Measurements from ENCODE around the gene UQCRHL. TPM values are rescaled to one million over a fixed set of nuclear protein-coding genes. Genes with fewer than 3 reads are reported as not detected.
A peak's percentile ranks its signal among the peaks of the same experiment; 100 is the strongest.

UQCRHL gene
- total and polyA plus RNA-seq, 2 experiments from 2014 or later = 2.5 to 3.9 TPM

DNA sequence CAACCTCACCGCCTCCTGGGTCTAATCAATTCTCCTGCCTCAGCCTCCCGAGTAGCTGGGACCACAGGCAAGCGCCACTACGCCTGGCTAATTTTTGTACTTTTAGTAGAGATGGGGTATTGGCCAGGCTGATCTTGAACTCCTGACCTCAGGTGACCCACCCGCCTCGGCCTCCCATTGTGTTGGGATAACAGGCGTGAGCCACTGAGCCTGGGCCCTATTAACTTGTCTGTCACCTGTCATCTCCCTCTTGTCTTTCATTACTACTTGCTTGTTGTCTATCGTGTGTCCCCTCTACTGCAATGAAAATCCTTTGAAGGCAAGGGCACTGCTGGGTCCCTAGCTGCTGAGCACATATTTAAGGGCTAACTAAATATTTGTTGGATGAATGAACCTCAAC, 3.4 kb downstream of the UQCRHL start:
- Histone ChIP-seq H3K27ac (no peak overlapping the region), H3K36me3 (no peaks in the 10 kb centered on the region), H3K4me3 (no peak overlapping the region), H3K9me3 (ENCODE audit: low read depth) (no peaks in the 10 kb centered on the region), H3K27me3 (no peaks in the 10 kb centered on the region), H3K4me1 (ENCODE audit: low read depth) (peaks cover 17% of the 10 kb centered on the region)
- TF ChIP-seq, protein P1, sequence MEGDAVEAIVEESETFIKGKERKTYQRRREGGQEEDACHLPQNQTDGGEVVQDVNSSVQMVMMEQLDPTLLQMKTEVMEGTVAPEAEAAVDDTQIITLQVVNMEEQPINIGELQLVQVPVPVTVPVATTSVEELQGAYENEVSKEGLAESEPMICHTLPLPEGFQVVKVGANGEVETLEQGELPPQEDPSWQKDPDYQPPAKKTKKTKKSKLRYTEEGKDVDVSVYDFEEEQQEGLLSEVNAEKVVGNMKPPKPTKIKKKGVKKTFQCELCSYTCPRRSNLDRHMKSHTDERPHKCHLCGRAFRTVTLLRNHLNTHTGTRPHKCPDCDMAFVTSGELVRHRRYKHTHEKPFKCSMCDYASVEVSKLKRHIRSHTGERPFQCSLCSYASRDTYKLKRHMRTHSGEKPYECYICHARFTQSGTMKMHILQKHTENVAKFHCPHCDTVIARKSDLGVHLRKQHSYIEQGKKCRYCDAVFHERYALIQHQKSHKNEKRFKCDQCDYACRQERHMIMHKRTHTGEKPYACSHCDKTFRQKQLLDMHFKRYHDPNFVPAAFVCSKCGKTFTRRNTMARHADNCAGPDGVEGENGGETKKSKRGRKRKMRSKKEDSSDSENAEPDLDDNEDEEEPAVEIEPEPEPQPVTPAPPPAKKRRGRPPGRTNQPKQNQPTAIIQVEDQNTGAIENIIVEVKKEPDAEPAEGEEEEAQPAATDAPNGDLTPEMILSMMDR (IDR thresholded peaks at IDR 0.05; ENCODE audit: low read depth, low read length) = no peak
- DNase-seq (ENCODE audit: low read depth in 1 of 2, low spot score in 1 of 2) = no peak

DNA sequence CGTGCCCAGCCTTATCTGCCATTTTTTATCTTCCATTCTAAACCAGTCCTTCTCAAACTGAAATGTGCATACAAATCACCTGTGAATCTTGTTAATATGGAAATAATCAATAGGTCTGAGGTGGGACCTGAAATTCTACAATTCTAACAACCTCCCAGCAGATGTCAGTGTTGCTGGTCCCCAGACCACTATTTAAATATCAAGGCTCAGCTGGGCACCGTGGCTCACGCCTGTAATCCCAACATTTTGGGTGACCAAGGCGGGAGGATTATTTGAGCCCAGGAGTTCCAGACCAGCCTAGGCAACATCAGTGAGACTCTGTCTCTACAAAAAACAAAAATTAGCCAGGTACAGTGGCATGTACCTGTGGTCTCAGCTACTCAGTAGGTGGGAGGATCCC, 4.1 kb downstream of the UQCRHL start:
- Histone ChIP-seq H3K27me3 (no peaks in the 10 kb centered on the region), H3K4me3 (no peak overlapping the region), H3K27ac (no peak overlapping the region), H3K4me1 (ENCODE audit: low read depth) (peaks cover 17% of the 10 kb centered on the region), H3K36me3 (no peaks in the 10 kb centered on the region), H3K9me3 (ENCODE audit: low read depth) (no peaks in the 10 kb centered on the region)
- DNase-seq (ENCODE audit: low read depth in 1 of 2, low spot score in 1 of 2) = peak; percentile 41 to 61
- TF ChIP-seq, protein P1 (IDR thresholded peaks at IDR 0.05; ENCODE audit: low read depth, low read length) = peak; percentile 32

DNA sequence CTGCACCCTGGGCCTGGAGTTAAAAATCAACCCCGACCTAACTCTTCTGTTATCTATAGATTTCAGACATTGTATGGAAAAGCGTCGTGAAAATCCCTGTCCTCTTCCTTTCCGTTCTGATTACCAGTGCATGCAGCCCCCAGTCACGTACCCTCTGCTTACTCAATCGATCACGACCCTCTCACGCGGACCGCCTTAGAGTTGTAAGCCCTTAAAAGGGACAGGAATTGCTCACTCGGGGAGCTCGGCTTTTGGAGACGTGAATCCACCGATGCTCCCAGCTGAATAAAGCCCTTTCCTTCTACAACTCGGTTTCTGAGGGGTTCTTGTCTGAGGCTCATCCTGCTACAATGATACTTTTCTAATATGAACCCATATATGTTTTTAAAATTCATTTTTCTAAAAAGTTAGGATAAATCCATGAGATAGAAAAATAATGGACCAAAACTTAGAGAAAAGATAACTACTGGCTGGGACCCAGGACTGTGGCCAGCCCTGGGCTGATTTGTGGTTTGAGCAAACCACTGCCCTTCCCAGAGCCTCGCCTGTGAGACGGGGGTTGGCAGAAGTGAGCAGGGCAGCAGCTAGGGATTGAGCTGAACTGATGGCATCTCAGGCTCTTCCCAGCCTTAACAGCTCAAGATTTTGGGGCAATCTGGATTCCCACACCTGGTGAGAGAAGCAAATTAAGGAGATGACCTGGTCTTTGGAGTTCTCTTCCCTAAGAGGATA, 5.0 kb downstream of the UQCRHL start:
- DNase-seq (ENCODE audit: low read depth in 1 of 2, low spot score in 1 of 2) = peak in 1 of 2 donors; percentile 61
- no peaks in the 10 kb centered on the region for H3K9me3 ChIP-seq (ENCODE audit: low read depth)
- H3K4me1 ChIP-seq (ENCODE audit: low read depth) = peaks cover 17% of the 10 kb centered on the region
- H3K27me3 ChIP-seq = no peaks in the 10 kb centered on the region
- no peak overlapping the region for H3K4me3 ChIP-seq
- TF ChIP-seq, protein P1 (IDR thresholded peaks at IDR 0.05; ENCODE audit: low read depth, low read length) = no peak
- H3K36me3 ChIP-seq = no peaks in the 10 kb centered on the region
- H3K27ac ChIP-seq = no peak overlapping the region

DNA sequence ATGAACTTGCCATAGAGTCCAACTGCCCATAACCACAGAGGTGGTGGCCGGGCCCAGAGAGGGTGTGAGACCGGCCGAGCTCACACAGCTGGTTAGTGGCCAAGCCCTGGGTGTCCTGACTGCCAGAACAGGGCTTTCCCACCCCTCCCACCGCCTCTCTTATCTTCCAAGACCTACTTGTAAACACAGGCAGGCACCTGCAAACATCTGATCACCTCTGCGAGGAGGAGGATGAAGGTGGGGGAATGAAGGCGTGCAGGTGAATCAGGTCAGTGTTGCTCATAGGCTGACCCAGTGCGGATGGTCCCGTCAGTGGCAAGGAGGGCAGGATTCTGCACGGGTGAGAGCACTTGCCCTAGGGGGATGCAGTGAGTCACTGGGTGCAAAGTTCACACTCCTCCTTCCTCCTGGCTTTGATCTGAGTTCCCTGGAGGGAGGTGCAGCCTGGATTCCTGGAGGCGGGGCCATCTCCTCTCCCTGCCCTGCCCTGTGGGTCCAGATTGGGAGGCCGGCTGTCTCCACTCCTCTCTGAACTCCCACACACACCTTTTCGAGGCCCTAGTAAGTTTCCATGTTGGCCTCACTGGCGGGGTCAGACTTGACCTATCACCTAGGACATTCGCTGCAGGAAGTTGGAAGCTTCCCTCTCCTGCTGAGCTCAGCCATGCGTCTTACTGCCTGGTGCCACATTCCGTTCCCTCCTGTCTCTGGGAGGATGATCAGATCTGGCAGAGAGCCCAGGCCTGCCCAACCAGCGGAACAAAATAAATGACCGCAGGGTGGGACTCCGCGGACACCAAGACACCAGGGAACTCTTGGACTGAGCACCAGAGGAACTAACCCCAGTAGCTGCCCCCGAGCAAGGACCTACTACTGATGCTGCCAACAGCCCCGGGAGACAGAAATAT, 7.3 kb downstream of the UQCRHL start:
- H3K4me1 ChIP-seq (ENCODE audit: low read depth) = peaks cover 23% of the 10 kb centered on the region
- H3K4me3 ChIP-seq = no peak overlapping the region
- no peak overlapping the region for H3K27ac ChIP-seq
- no peaks in the 10 kb centered on the region for H3K27me3 ChIP-seq
- no peaks in the 10 kb centered on the region for H3K9me3 ChIP-seq (ENCODE audit: low read depth)
- peak; percentile 56 to 60 for DNase-seq (ENCODE audit: low read depth in 1 of 2, low spot score in 1 of 2)
- TF ChIP-seq, protein P1 (IDR thresholded peaks at IDR 0.05; ENCODE audit: low read depth, low read length) = no peak
- H3K36me3 ChIP-seq = no peaks in the 10 kb centered on the region

DNA sequence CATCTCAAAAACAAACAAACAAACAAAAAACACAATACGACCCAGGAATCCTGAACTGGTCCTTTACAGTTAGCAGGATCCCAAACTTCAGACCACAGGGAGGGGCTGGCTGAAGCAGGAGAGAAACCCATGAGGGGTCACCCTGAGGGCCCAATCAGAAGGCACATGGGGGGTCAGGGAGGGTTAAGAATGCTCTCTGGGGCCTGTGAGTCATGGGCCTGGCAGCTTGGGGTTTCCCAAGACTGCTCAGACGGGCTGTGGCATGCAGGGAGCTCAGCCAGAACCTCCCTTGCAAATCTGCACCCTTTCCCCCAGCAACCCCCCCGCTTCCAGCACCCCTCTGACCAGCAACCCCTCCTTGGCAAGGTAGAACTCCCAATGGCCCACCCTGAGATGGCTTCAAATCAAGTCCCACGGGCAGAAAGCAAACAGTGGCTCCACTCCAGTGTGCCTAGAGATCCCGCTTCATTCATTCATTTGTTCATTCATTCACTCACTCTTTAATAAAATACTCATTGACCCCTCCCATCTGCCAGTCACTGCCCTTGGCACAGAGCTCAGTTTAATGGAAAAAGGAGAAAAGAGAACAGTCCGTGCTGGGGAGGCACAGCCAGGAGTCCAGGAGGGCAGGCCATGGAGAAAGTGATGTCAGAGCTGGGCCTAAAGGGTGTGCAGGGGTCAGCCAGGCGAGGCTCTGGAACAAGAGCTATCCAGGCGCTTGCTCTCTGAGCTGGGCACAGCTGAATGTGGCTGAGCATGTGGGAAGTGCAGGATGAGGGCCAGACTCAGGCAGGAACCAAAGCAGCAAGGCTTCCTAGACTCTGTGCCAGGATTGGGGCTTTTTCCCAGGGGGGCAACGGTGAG, 8.2 kb downstream of the UQCRHL start:
- TF ChIP-seq, protein P1 (IDR thresholded peaks at IDR 0.05; ENCODE audit: low read depth, low read length) = no peak
- no peaks in the 10 kb centered on the region for H3K36me3 ChIP-seq
- DNase-seq (ENCODE audit: low read depth in 1 of 2, low spot score in 1 of 2) = peak in 1 of 2 donors; percentile 98
- no peaks in the 10 kb centered on the region for H3K27me3 ChIP-seq
- no peaks in the 10 kb centered on the region for H3K9me3 ChIP-seq (ENCODE audit: low read depth)
- H3K4me3 ChIP-seq = no peak overlapping the region
- H3K27ac ChIP-seq = no peak overlapping the region
- peaks cover 23% of the 10 kb centered on the region for H3K4me1 ChIP-seq (ENCODE audit: low read depth)

Measured in cardiac muscle cell (in vitro differentiated cells and primary cell).